Stimulated activated CD4-positive, alpha-beta T cell treated with anti-CD3 and anti-CD28 coated beads, Interleukin-1b, Interleukin-23, amount 100 ng/mL, for 1 hour (primary cell): Measurements from ENCODE around the gene EIF2S3.
"Not testable (repeated sequence)": the region's sequence is repeated elsewhere in the genome, so short reads cannot be mapped to it uniquely, and the experiment has no call there.

Experiments
- DNase-seq, 2 donors: peaks; one replicate each; pipeline ENCODE4 v3.0.0-alpha.2; 2020; ENCODE audit warnings: low read depth in 2 of 2

EIF2S3 gene

DNA sequence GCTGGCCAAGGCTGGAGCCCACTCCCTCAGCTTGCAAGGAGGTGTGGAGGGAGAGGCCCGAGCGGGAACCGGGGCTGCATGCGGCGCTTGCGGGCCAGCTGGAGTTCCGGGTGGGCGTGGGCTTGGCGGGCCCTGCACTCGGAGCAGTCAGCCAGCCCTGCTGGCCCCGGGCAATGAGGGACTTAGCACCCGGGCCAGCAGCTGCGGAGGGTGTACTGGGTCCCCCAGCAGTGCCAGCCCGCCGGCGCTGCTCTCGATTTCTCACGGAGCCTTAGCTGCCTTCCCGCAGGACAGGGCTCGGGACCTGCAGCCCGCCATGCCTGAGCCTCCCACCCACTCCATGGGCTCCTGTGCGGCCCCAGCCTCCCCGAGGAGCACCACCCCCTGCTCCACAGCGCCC is 5.1 kb upstream of the EIF2S3 start:
- not testable (repeated sequence) for DNase-seq

DNA sequence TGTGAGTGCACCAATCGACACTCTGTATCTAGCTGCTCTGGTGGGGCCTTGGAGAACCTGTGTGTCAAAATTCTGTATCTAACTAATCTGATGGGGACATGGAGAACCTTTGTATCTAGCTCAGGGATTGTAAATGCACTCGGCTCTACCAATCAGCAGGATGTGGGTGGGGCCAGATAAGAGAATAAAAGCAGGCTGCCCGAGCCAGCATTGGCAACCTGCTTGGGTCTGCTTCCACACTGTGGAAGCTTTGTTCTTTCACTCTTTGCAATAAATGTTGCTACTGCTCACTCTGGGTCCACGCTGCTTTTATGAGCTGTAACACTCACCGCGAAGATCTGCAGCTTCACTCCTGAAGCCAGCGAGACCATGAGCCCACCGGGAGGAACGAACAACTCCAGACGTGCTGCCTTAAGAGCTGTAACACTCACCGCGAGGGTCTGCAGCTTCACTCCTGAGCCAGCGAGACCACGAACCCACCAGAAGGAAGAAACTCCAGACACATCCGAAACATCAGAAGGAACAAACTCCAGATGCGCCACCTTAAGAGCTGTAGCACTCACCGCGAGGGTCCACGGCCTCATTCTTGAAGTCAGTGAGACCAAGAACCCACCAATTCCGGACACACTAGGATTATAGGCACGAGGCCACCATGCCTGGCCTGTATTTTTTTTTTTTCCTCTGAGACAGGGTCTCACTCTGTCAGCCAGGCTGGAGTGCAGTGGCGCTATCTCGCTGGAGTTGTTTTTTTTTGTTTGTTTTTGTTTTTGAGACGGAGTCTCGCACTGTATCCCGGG is 4.0 kb upstream of the EIF2S3 start:
- DNase-seq = not testable (repeated sequence)

GRCh38 chrX:24055043-24055356 is 244 bp downstream of the EIF2S3 start:
- DNase-seq = no peak

- DNase-seq = no peak
These were observed 8.7 kb downstream of the EIF2S3 start for GRCh38 chrX:24063488-24063887.

DNA sequence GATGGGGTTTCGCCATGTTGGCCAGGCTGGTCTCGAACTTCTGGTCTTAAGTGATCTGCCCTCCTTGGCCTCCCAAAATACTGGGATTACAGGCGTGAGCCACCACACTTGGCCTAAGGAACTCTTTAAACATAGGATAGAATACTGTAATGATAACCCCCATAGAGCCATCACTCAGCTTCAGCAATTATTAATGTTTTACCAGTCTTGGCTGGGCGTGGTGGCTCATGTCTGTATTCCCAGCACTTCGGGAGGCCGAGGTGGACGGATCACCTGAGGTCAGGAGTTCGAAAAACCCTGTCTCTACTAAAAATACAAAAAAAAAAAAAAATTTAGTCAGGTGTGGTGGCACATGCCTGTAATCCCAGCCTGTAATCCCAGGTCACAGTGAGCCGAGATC is 15.1 kb downstream of the EIF2S3 start:
- DNase-seq = no peak

DNA sequence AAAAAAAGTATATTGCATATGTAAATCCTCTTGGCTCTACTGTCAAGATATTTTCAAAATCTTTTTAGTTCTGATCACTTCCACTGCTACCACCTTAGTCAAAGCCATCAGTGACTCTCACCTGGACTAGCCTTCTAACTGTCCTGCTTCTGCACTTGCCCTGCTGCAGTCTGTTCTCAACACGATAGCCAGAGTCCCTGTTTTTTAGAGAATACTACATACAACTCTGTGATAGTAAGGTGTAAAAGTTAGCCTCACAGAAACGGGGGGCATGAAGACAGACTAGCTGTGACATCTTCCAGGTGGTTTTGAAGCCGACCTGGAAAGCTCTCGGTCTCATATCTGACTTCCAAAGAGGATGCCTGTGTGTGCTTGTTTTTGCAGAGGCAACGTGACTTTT is 24.7 kb downstream of the EIF2S3 start:
- DNase-seq = no peak

GRCh38 chrX:24080245-24080644 is 25.5 kb downstream of the EIF2S3 start:
- not testable (repeated sequence) for DNase-seq

GRCh38 chrX:24080704-24081103 is 25.9 kb downstream of the EIF2S3 start:
- DNase-seq = no peak

DNA sequence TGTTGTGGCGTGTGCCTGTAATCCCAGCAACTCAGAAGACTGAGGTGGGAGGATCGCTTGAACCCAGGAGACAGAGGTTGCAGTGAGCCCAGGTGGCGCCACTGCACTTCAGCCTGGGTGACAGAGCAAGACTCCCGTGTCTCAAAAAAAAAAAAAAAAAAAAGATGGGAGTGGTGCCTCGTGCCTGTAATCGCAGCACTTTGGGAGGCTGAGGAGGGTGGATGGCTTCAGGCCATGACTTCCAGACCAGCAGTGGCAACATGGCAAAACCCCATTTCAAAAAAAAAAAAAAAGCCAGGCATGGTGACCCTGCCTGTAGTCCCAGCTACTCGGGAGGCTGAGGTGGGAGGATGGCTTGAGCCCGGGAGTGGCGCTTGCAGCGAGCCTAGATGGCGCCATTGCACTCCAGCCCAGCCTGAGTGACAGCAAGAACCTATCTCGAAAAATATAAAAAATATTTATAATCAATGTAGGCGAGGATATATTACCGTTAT is 27.0 kb downstream of the EIF2S3 start:
- DNase-seq = peak in 1 of 2 donors; percentile 17

GRCh38 chrX:24082447-24082846 is 27.7 kb downstream of the EIF2S3 start:
- no peak for DNase-seq

GRCh38 chrX:24085101-24085500 is 30.3 kb downstream of the EIF2S3 start:
- no peak for DNase-seq

DNA sequence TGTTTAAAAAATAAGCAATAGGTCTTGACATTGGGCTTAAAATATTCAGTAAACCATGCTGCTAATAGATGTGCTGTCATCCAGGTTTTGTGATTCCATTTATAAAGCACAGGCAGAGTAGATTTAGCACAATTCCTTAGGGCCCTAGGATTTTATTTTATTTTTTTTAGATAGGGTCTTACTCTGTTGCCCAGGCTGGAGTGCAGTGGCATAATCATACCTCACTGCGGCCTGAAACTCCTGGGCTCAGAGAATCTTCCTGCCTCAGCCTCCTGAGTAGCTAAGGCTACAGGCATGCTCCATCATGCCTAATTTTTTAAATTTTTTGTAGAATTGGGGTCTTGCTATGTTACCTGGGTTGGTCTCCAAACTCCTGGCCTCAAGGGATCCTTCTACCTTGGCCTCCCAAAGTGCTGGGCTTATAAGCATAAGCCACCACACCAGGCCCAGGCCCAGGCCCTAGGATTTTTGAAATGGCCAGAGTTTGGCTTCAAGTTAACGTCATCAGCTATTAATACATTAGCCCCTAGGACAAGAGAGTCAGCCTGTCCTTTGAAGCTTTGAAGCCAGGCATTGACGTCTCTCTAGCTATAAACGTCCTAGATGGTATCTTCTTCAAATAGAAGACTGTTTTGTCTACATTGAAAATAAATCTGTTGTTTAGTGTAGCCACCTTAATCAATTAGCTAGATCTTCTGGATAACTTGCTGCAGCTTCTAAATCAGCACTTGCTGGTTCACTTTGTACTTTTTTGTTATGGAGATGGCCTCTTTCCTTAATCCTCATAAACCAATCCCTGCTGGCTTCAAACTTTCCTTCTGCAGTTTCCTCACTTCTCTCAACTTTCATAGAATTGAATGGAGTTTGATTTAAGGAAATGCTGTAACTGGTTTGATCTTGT is 35.8 kb downstream of the EIF2S3 start:
- DNase-seq = no peak

DNA sequence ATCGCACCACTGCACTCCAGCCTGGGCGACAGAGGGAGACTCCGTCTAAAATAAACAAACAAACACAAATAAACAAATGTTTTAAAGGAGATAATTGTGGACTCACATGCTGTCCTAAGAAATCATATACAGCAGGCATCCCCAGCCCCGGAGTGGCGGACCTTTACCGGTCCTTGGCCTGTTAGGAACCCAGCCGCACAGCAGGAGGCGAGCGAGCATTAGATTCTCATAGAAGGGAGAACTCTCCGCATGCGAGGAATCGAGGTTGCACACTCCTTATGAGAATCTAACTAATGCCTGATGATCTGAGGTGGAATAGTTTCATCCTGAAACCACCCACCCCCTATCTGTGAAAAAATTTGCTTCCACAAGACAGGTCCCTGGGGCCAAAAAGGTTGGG is 39.0 kb downstream of the EIF2S3 start:
- DNase-seq = no peak

GRCh38 chrX:24097741-24098260 is 43.0 kb downstream of the EIF2S3 start:
- no peak for DNase-seq

- no peak for DNase-seq
These were observed 44.2 kb downstream of the EIF2S3 start for GRCh38 chrX:24098932-24099331.

DNA sequence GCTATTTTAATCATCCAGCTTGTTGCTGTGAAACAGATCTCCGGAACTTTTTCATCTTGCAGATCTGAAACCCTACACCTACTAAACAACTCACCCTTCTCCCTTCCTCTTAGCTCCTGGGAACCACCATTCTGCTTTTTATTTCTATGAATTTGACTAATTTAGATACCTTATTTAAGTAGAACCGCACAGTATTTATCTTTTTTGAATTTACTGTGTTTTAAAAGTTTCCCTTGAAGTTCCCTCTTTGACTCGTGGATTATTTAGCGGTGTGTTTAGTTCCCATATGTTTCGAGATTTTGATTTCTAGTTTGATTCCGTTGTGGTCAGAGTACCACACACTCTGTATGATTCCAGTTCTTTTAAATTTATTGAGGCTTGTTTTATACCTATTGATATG is 44.6 kb downstream of the EIF2S3 start:
- DNase-seq = no peak

DNA sequence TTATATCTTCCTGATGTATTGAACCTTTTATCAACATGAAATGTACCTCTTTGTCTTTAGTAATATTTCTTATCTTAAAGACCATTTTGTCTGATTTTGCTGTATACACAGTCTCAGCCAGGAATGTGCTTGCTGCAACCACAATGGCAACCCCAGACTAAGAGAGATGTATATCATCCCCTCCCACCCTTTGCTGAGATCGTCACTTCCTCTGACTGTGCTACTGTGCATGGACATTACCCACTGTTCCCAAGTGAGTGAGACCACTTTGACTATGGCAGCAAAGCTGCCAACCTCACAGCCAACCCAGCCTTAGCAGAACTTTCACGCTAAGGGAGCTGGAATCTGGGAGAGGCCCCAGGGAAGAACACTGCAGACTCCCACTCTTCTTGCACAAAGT is 46.0 kb downstream of the EIF2S3 start:
- DNase-seq = no peak

DNA sequence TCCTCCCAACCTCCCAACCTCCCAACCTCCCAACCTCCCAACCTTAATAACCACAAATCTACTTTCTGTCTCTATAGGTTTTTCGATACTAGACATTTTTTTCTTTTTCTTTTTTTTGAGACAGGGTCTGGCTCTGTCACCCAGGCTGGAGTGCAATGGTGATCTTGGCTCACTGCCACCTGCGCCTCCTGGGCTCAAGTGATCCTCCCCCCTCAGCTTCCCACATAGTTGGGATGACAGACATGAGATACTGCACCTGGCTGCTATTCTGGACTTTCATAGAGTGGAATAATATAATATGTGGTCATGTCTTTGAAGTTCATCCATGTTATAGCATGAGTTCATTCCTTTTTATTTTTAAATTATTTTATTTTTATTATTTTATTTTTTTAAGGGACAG is 55.3 kb downstream of the EIF2S3 start:
- DNase-seq = no peak

- DNase-seq = no peak
These were observed 58.4 kb downstream of the EIF2S3 start for GRCh38 chrX:24113181-24113580.

GRCh38 chrX:24117258-24117657 is 62.5 kb downstream of the EIF2S3 start:
- DNase-seq = no peak

DNA sequence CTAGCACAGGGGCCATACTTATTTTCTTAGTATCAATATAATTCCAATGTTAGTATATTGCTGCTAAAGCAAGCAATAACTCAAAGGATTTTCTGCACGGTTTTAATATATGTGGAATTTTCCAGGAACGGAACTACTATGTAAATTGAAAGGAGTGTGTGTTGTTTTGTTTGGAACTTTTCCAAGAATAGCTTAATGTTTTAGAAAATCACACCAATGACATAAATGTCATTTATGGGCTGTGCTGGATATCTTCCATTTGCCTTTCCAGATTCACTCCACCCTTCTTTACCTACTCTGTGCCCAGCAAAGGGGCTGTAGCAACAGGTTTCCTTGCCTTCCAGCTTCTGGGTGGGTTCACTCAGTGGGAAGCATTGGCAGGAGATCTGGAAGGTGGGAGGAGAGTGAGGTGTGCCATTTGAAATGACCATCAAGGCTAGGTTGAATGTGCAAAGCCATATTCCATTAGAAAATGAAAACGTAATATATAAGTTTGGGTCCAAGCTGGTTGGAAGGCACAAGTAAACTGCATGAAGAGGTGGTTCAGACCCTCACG is 69.6 kb downstream of the EIF2S3 start:
- DNase-seq = no peak

DNA sequence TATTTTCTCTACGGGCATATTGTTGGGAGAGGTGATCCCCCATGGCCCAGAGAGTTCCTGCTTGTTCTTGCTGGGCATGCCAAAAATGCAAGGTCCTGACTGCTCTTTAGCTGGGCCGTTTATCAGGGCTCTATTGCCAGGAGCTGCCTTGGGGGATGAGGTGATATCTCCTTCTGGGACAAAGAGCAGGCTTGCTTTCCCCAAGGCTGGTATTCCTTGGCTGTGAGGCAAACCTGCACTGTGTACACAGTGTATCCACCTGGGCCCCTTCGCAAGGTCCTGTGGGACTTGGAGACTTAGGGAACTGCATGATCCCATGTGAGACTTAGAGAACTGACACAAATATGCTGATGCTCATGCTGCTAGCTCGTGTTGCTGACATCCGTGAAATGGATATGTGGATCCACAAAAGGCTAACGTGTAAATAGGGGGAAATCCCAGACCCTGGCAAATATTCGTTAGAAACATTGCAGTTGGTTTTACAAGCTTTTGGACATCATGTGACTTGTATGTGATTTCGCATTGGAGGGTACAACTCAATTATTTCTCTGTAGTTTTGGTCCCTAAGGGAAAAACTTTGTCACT is 70.4 kb downstream of the EIF2S3 start:
- no peak for DNase-seq
